CD4-positive, alpha-beta T cell treated with Interleukin-17A for 1 hour (primary cell): ENCODE data around the gene GDI2.
"Not testable (repeated sequence)": the region's sequence is repeated elsewhere in the genome, so short reads cannot be mapped to it uniquely, and the experiment has no call there.

Experiments used
- DNase-seq: peaks from one replicate; pipeline ENCODE4 v3.0.0-alpha.2; 2020

The GDI2 gene

DNA sequence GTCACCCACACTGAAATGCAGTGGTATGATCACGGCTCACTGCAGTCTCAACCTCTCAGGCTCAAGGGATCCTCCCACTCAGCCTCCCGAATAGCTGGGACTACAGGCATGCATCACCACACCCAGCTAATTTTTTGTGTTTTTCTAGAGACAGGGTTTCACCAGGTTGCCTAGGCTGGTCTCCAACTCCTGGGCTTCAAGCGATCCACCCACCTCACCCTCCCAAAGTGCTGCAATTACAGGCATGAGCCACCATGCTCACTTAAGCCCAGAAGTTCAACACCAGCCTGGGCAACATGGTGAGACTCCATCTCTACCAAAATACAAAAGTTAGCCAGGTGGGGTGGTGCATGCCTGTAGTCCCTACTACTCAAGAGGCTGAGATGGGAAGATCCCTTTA is 33.5 kb downstream of the GDI2 start:
- DNase-seq, result no peak

DNA sequence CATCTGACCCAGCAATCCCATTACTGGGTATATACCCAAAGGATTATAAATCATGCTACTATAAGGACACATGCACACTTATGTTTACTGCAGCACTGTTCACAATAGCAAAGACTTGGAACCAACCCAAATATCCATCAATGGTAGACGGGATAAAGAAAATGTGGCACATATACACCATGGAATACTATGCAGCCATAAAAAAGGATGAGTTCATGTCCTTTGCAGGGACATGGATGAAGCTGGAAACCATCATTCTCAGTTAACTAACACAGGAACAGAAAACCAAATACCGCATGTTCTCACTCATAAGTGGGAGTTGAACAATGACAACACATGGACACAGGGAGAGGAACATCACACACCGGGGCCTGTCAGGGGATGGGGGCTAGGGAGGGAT is 35.5 kb downstream of the GDI2 start:
- DNase-seq, result not testable (repeated sequence)

DNA sequence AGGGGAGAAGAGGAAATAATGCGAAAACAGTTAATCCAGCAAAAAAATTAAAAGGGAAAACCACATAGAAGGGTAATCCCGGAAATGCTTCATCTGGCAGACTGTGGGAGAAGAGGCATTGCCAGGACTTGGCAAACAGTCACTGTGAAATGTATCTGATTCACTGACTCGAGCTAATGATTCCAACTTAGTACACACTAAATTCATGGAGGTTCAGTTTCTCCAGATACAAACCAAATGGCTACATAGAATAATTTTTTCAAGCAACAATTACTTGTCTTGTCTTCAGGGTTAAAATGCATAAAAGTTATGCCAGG is 36.4 kb downstream of the GDI2 start:
- DNase-seq, result no peak

DNA sequence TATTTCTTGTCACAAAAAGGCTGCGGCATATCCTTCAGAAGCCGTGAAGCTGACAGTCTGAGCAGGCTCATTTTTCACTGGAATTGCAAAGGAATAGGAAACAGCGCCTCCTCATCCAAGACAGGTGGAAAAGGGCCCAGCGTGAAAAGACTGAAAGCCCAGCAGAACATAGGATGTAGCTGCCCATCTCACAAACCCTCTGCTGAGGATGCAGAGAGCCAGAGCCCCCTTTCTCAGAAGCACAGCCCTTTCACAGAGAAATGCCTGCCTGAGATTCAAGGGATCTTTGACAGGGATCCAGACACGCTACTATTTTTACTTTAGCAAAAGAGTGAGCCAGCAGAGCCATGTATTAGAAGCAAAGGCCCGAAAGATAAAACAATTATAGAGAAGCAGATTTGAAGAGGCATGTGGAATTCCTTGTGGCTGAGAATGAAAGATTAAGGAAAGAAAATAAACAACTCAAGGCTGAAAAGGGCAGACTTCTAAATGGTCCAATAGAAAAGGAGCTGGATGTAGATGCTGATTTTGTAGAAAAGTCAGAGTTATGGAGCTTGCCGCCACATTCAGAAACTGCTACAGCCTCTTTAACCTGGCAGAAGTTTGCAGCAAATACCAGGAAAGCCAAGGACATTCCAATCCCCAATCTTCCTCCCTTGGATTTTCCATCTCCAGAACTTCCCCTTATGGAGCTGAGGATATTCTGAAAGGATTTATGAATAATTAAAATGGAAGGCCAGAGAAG is 36.9 kb downstream of the GDI2 start:
- no peak for DNase-seq

DNA sequence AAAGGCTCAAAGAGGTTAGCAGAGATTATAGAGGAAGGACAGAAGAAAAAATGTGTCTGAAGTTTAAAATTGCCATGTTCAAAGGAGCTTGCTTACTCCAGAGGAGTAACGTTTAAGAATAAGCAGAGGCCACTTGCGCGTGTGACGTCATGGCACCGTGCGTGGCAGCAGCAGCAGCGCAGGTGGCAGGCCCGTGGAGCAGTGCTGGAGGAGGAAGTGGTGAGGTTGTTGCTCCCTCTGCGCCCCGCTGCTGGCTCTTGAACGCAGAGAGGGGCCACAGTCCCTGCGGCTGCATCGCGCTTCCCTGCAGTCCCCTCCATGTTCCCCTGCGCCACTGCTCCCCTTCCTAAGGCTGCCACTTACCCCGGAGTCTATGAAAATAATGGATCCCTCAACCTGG is 37.5 kb downstream of the GDI2 start:
- peak; percentile 82 for DNase-seq

DNA sequence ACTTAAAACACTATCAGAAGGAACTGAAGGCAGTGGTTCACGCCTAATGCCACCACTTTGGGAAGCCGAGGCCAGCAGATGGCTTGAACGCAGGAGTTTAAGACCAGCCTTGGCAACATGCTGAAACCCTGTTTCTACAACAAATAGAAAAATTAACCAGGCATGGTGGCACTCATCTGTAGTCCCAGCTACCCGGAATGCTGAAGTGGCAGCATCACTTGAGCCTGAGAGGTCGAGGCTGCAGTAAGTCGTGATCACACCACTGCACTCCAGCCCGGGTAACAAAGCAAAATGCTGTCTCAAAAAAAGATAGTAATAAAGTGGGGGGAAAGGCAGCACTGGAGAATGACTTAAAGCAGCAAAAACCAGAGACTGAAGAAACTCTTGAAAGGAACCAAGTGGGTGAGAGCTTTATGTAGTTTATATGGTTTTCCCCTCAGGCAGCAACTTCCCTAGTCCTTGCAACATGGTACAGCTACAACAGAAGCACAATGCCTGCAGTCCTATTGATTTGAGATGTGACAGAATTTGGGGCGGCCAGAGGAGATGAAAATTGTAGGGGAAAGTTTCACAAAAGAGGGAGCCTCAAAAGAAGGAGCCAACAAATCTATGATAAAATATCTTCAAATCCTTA is 38.1 kb downstream of the GDI2 start:
- DNase-seq, result no peak

DNA sequence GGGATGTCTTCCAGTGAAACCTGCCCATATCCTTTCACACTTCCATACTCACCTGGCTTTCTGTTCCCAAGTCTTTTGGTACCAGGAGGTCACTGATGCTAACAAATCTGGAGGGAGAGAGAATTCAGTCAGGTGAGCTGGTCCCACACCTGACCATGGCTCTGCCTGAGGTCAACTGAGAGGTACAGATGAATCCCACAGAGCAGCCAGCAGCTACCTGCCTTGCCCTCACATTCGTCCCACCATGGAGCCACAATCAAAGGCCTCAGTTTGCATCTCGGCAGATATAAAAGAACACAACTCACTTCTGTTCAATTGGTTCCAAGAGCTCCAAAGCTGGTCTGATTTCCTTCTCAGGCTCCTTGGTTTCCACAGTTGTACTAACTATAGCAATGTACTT is 47.0 kb downstream of the GDI2 start:
- no peak for DNase-seq

DNA sequence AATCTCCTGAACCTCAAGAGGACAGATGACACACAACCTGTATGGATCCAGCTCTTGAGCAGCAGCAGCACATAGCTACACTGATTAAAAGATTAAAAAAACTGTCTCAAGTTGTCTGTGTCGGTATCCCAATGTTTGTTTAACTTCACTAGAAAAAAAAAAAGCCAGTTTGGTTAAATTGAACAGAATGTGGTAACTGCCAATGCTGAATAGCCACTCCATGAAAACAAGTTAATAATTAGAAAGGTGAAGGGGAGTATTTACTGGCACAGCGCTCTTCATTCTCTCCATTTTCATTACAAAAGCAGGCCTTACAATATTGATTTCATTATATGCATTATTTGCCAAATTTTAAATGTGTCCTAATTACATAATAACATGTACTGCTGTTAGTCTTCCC is 47.6 kb downstream of the GDI2 start:
- DNase-seq, result no peak

DNA sequence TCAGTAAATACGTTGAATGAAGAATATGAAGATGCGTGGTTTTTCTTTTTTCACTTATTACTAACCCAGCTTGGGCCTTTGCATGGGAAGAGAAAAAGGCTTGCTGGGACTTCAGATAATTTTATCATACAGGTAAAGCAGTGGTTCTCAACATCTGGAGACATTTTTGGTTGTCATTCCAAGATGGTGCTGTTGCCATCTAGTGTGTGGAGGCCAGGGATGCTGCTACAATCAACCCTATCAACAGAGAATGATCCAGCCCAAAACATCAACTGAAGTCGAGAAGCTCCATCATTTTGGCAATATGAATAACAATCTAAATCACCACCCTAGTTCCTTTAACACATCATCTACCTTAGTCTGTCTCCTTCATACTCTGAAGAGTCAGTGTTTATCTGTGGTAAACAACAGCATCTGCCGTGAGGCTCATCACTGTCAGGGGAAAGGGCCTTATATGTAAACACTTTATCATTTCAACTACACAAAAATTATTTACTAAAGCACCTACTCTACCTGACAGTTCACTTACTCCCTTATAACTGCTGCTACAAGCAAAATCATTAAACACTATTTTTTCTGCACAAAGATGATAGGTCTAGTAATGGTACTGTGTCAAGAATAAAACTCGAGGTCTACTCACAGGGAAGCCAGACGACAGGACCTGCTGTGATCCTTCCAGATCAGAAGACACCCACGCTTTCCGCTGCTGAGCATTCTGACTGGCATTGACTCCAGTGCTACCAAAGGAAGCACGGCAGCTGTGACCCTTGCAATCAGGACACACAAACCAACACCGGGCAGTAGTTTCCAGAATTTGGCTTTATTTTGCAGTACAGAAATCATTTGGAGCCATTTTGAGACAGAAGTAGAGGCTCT is 48.6 kb downstream of the GDI2 start:
- DNase-seq, result no peak

DNA sequence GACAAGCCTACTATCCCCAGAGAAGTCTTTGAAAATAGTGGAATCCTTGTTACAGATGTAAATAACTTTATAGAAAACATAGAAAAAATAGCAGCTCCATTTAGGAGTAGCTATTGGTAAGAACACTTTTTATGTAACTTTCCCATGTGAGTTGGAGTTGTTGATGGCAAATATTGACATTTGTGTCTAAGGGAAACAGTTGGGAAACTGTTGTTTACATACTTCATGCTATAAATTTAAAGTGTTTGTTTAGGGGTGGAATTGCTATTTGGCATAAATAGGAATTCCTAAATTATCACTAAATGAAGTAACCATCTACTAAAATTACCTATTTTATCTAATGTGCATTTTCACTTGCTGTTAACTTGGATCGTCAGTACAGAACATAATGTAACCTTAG is 50.7 kb downstream of the GDI2 start:
- no peak for DNase-seq

DNA sequence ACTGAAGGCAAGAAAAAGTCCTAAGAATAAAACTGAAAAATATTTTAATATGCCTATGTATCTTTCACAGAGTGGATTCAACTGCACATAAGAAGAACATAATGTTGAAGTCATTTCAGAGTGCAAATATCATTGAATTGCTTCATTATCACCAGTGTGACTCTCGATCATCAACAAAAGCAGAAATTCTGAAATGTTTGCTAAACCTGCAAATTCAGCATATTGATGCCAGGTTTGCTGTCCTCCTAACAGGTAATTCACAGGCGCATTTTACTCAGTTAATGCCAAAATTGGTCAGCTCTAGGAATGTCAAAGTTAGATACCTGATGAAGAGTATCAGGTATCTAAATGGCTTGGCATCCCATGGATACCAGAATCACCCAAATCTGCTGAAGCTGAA is 52.0 kb downstream of the GDI2 start:
- DNase-seq, result no peak

DNA sequence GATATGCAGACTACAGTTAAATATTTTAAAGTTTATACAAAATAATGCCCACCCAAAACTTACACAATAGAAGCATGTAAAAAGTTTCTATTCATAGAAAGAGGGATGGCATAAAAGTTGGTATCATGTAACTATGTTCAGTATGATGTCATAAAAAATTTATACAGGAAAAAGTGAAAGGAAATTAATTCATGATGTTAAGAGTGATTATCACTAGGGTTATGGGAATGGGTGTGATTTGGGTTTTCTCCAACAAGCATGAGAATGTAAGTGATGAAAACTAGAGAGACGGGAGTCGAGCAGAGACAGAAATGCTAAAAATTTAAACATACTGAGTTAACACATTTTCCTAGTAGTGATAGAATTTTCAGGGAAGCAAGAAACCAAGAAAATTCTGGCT is 52.7 kb downstream of the GDI2 start:
- no peak for DNase-seq

DNA sequence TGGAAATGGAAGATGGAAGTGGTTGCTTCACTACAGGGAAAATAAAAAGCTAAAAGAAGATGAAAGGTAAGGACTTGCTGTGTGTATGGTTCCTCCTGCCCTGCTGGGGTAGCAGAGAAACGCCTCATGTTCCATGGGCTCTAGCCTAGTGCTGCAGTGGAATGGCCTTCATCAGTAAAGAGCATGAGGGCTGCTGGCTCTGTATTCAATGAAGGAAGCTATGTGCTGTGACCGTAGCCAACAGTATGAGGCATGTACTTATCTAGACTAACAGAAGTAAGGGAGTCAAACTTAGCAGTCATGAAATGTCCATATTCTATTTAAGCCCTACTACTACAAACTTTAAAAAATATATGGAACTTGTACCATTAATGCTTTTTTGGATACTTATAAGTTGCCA is 54.3 kb downstream of the GDI2 start:
- no peak for DNase-seq

DNA sequence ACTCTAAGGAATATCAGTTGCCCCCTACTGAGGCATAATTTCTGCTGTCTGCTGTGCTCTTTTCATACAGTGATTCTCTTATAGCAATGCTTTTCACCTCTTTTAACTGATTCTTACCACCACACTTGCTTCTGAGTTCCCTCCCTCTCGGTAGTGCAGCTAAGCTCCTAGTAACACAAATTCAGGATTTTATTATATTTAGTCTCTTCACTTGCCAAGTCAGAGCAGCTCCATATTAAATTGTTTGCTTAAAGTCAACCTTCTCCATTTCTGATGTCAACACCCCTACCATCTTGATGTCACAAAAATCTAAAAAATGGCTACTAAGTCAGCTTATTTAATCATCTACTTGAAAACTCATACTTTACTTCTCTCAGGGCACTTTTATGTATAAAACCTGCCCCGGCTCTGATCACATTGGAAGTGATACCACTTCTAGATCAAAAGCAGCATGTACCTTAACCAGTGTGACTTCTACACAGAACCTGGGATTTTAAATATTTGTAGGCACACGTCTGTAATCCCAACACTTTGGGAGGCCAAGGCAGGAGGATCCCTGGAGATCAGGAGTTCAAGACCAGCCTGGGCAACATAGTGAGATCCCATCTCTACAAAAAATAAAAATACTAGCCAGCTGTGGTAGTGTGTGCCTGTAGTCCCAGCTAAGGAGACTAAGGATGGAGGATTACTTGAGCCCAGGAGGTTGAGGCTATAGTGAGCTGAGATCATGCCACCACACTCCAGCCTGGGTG is 55.3 kb downstream of the GDI2 start:
- no peak for DNase-seq

DNA sequence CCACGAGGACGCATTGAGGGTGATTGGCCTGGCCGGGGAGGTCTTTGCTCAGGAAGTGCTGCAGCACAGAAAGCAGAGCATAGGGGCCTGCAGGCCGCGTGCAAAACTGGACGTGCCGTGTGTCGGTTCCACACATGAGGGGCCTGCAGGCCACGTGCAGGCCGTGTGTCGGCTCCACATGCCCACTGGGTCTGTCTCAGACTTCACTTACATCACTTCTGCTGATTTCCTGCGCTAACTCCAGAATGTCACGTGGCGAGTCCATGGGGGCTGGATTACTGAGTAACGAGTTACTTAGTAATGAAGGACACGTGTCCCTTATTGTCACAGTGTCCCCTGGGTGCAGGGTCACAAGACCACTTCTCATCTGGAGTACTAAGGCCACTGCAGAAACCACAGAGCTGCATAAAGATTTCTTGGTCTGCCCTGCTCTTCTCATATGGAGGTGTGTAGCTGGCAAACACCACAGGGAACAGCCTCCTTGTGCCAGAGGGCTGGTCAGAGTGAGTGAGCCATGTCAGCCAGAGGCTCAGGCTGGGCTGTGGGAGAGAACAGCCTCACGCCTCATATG is 60.8 kb downstream of the GDI2 start:
- no peak for DNase-seq

DNA sequence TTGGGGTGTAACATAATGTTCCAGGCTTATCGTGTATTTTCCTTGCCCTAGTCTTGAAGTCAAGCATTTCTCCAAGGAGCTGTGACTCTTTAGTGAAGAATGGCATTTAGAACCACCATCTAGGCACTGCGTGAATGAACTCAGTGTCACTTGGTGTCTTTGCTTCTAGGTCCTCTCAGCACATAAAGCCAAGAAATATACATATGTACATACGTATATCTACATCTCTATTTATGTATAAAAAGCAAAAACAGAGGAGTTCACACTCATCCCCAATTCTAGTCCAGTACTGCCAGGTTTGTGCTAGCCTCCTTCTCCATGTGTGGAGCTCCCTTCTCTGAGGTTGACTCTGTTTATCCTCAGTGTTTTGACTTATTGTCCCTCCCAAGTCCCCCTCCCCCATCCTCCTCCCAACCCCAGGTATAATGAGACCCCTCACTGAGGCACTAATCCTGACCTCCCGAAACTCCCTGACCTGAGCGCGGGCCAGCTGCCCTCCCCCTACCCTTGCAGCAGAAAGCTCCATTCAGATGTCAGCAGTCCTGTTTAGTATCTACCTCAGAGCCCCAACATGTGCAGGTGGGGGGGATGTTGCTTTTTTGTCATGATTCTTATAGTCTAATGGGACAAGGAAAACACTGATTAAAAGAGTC is 61.5 kb downstream of the GDI2 start:
- DNase-seq, result no peak

DNA sequence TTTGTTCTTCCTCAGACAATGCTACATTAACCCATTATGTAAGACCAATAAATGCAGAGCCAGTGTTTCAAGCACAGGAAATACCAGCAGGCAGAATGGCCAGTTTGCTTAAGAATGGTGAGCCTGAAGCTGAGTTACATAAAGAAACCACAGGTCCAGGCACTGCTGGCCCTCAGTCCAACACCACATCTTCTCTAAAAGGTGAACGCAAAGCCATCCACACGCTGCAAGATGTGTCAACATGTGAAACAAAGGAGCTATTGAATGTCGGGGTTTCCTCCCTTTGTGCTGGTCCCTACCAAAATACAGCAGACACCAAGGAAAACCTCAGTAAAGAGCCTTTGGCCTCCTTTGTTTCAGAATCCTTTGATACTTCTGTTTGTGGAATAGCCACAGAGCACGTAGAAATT is 64.8 kb downstream of the GDI2 start:
- DNase-seq, result no peak

DNA sequence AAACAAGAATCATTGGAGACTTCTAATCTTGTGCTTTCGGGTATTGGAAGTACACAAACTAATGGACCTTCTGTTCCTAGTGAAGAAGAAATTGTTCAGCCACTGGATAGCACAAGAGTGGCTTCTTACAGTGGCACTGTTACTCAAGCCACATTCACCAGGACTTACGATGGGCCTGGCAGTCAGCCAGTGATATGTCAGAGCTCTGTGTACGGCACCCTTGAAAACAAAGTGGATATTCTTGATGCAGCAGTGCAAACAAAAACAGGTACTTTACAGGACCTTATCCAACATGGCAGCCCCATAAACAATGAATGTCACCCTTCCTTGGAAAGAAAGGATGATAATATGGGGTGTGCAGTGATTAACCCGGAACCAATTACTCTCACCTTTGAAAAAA is 67.0 kb downstream of the GDI2 start:
- no peak for DNase-seq

DNA sequence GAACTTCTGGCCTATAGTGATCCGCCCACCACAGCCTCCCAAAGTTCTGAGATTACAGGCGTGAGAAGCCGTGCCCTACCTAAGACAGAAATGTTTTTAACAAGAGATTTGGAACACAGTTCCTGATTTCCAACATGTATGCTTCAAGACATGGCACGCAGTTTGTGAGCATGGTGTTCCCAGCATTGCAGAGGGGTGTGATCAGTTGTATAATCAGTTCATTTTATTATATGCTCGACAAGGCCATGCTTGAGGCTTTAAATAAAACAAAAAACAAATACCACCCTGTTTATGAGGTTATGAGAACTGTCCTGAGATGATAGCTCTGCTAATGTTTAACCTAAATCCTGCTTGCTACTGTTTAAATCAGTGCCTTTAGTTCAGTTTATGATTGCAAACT is 68.4 kb downstream of the GDI2 start:
- DNase-seq, result no peak

DNA sequence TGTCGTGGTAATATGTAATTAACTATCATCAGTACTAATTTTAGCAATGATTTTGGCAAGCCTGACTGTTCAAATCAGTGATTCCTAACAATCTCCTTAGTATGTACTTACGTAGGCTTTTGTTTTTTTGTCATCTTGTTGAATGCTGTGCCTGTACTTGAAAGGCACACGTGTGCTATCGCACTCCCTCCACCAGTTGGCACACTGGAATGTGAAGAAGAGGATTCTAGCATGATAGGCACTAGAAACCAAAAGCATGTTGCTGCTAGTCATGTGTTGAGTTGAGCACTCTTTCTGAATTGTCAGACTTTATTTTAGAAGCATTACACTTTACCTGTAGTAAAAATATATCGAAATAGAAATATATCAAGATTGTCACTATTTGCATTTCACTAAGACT is 69.5 kb downstream of the GDI2 start:
- DNase-seq, result no peak

DNA sequence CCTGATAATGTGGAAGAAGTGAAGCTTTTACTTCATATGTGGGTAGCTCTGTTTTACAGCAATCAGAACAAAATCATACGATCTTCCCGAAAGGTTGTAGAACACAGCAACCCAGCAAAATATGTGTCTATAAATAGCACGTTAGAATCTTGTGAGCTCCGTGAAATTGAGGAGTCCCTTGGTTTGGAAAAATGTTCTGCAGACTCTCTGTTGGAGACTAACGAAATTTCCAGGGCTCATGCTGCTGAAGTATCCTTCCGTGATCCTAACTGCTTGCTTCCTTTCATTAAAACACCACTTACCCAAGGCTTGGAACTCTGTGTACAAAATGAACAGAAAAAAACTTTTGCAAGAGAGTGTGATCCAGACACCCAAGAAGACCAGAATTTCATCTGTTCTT is 71.1 kb downstream of the GDI2 start:
- no peak for DNase-seq

DNA sequence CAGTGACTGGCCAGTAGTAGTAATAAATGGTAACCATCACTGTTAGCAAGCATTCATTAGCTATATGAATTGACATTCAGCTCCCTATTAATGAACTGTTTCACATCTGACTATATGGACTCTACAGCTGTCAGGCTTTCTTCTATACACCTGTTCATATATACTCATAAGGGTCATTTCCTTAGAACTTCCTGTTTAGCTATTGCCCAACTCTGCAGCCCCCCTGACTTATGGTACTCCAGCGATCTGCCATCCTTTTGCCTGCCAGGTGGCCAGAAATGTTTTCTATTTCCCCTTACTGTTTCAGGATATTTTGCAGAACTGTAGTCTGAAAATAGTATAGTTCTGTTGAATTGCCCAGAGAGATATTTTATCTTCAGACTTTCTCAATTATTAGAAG is 72.0 kb downstream of the GDI2 start:
- no peak for DNase-seq

DNA sequence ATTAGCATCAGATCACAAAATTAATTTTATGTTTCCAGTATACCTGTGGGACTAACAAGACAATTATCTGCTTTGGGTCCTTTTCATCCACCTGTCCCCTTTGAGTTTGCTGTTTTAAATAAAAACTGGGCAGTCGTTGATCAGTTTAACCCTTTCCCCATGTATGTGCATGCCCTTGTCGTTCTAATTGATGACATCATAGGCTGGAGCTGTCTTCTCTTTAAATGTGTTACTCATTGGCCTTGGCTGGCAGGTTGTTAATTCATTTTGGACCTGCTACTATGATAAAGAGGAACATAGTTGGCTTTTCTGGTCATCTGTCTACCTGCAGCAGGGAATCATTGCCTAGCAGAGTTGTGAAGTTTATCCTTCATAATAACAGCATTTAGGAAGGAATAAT is 74.8 kb downstream of the GDI2 start:
- no peak for DNase-seq
